Mesendoderm (in vitro differentiated cells): ENCODE data around the gene DPP9.
A peak's percentile ranks its signal among the peaks of the same experiment; 100 is the strongest.

Experiments
- DNase-seq: peaks from one replicate; pipeline ENCODE4 v3.0.0; 2013
- H2AK5ac ChIP-seq: 2 replicates; pipeline ENCODE4 v1.6.1; 2013; ENCODE audit warnings: low read length, inconsistent platforms
- H2BK120ac ChIP-seq: 2 replicates; pipeline ENCODE4 v1.6.1; 2013; ENCODE audit warnings: low read depth, mild to moderate bottlenecking, low read length, moderate library complexity, mixed read lengths
- H2BK15ac ChIP-seq: replicated peaks from 2 replicates; pipeline ENCODE4 v1.6.1; 2013; ENCODE audit warnings: low read depth, mild to moderate bottlenecking, moderate library complexity
- H2BK5ac ChIP-seq: 2 replicates; pipeline ENCODE4 v1.6.1; 2013; ENCODE audit warnings: low read length, inconsistent platforms
- H3K18ac ChIP-seq: 2 replicates; pipeline ENCODE4 v1.6.1; 2013; ENCODE audit warnings: mild to moderate bottlenecking, low read length, mixed read lengths
- H3K23ac ChIP-seq: one replicate; pipeline ENCODE4 v1.6.1; 2013; ENCODE audit warnings: low read length
- H3K27ac ChIP-seq: 2 replicates; pipeline ENCODE4 v1.5.1; 2013; ENCODE audit warnings: low read depth, mild to moderate bottlenecking, inconsistent platforms, low read length, moderate library complexity
- H3K27me3 ChIP-seq: 2 replicates; pipeline ENCODE4 v1.6.1; 2013; ENCODE audit warnings: low read length, control low read depth, mild to moderate bottlenecking, inconsistent platforms; ENCODE audit not compliant: insufficient read depth, poor library complexity
- H3K36me3 ChIP-seq: 2 replicates; pipeline ENCODE4 v1.6.1; 2013; ENCODE audit warnings: low read length, inconsistent platforms; ENCODE audit not compliant: control insufficient read depth, insufficient read depth
- H3K4ac ChIP-seq: one replicate; pipeline ENCODE4 v1.6.1; 2013; ENCODE audit warnings: low read depth, mild to moderate bottlenecking, low read length, moderate library complexity
- H3K4me1 ChIP-seq: 2 replicates; pipeline ENCODE4 v1.6.1; 2013; ENCODE audit warnings: low read depth, low read length, inconsistent platforms; ENCODE audit not compliant: control insufficient read depth
- H3K4me2 ChIP-seq: 2 replicates; pipeline ENCODE4 v1.6.1; 2013; ENCODE audit warnings: low read length
- H3K4me3 ChIP-seq: 2 replicates; pipeline ENCODE4 v1.5.1; 2013; ENCODE audit warnings: mild to moderate bottlenecking, low read length
- H3K56ac ChIP-seq: one replicate; pipeline ENCODE4 v1.6.1; 2013; ENCODE audit warnings: low read length
- H3K79me1 ChIP-seq: 2 replicates; pipeline ENCODE4 v1.6.1; 2013; ENCODE audit warnings: low read length, inconsistent platforms
- H3K79me2 ChIP-seq: 2 replicates; pipeline ENCODE4 v1.6.1; 2013; ENCODE audit warnings: mild to moderate bottlenecking, low read length; ENCODE audit not compliant: control insufficient read depth, insufficient read depth
- H3K9ac ChIP-seq: 2 replicates; pipeline ENCODE4 v1.6.1; 2013; ENCODE audit warnings: low read length, inconsistent platforms
- H4K5ac ChIP-seq: one replicate; pipeline ENCODE4 v1.6.1; 2013; ENCODE audit warnings: low read length
- H4K8ac ChIP-seq: one replicate; pipeline ENCODE4 v1.6.1; 2013; ENCODE audit warnings: low read depth, mild to moderate bottlenecking, control low read depth, low read length, moderate library complexity
- WGBS: extraction: QIAGEN DNeasy Blood & Tissue Kit; methylation state at CpG from one replicate; pipeline ENCODE4 v1.1.7; 2013; ENCODE audit warnings: low lambda C conversion rate, missing lambda C conversion rate; ENCODE audit not compliant: insufficient coverage; ENCODE audit errors: extremely low coverage; 5-methylcytosine and 5-hydroxymethylcytosine counted together

Gene DPP9

DNA sequence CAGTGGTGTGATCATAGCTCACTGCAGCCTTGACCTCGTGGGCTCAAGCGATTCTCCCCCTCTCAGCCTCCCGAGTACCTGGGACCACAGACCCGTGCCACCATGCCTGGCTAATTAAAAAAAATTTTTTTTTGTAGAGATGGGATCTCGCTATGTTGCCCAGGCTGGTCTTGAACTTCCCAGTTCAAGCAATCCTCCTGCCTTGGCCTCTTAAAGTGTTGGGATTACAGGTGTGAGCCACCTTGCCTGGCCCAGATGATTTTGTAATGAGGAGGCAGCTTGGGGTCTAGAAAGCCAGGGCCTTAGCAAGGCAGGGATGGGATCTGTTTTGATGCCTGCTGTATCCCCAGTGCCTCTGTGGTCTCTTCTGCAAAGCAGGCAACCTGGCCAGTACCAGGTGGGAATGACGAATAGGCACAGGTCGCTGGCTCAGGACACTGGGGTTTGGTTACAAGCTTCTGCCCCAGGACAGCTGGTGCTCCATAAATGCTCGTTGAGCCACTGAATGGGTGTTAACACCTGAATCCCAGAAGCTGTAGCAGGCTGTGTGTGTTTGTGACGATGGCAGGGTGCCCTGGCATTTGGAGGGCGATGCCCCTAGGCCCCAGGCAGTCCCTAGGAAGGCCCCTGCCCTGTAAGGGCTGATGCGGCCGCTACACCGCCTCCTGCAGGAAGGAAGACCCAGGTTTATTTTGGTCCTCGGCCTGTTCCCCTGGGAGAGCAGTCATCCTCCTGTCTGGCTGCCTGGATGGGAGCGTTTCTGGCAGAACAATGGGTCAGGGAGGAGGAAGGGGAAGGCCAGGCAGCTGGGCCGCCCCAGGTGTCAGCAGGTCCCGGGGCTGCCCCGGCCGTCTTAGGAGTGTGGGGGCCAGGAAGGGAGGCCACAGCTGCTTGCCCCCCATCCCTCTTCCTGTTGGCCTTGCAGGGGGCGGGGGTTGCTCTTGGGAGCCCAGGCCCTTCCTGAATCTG is 75.7 kb downstream of the DPP9 start:
- Histone ChIP-seq H3K4ac (no peak overlapping the region), H3K4me1 (no peaks in the 10 kb centered on the region), H3K36me3 (no peaks in the 10 kb centered on the region), H3K23ac (no peak overlapping the region), H3K79me1 (no peaks in the 10 kb centered on the region), H3K4me3 (no peak overlapping the region), H4K5ac (no peak overlapping the region), H3K18ac (no peak overlapping the region), H2AK5ac (no peak overlapping the region), H3K27me3 (no peaks in the 10 kb centered on the region), H3K27ac (no peak overlapping the region), H2BK120ac (no peak overlapping the region), H3K4me2 (no peak overlapping the region), H3K79me2 (no peaks in the 10 kb centered on the region), H4K8ac (no peak overlapping the region), H2BK5ac (no peak overlapping the region), H2BK15ac (no peak overlapping the region), H3K9ac (no peak overlapping the region), H3K56ac (no peak overlapping the region)
- DNase-seq = peak; percentile 52
- no CpG with 5 or more reads among the region's 20 CpGs for WGBS

DNA sequence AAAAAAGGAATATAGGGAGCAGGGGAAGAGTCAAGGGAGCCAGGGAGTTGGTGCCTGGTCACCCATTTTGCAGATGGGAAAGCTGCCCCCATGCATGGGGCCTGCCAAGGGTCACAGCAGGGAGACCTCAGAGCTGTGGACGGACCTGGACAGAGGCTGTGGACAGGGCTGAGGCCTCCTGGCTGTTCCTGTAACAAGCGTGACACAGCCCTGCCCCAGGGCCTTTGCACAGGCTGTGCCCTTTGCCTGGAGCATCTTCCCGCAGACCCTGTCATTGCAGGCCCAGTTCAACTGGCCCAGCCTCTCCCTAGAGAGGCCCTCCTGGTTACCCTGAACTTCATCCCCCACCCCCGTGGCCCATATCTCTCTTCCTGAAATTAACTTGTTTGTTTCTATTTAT is 77.9 kb downstream of the DPP9 start:
- Histone ChIP-seq H3K27me3 (no peaks in the 10 kb centered on the region), H3K79me1 (no peaks in the 10 kb centered on the region), H3K4ac (no peak overlapping the region), H3K23ac (no peak overlapping the region), H2BK15ac (no peak overlapping the region), H2BK5ac (no peak overlapping the region), H4K8ac (no peak overlapping the region), H3K4me3 (no peak overlapping the region), H2BK120ac (no peak overlapping the region), H3K4me2 (no peak overlapping the region), H2AK5ac (no peak overlapping the region), H3K79me2 (no peaks in the 10 kb centered on the region), H3K56ac (no peak overlapping the region), H3K36me3 (no peaks in the 10 kb centered on the region), H3K4me1 (no peaks in the 10 kb centered on the region), H3K27ac (no peak overlapping the region), H4K5ac (no peak overlapping the region), H3K9ac (no peak overlapping the region), H3K18ac (no peak overlapping the region)
- no peak for DNase-seq
- WGBS = no CpG with 5 or more reads among the region's 4 CpGs

DNA sequence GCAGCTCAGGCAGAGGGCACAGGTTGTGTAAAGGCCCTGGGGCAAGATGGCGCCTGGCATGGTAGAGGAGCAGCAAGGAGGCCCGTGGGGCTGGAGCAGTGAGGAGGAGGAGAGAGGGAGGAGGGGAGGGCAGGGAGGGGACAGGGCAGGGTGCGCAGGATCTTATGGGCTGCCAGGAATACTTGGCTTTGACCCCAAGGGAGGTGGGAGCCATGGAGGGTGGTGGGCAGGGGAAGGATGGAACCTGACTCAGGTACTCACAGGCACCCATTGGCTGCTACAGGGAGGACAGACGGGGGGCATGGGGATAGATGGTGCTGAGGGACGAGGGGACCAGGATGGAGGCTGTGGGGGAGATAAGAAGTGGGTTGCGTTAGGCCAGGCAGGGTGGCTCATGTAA is 81.0 kb downstream of the DPP9 start:
- WGBS = no CpG with 5 or more reads among the region's 6 CpGs
- Histone ChIP-seq H3K4me2 (no peak overlapping the region), H3K79me2 (no peaks in the 10 kb centered on the region), H3K4ac (no peak overlapping the region), H2AK5ac (no peak overlapping the region), H4K5ac (no peak overlapping the region), H2BK120ac (no peak overlapping the region), H3K56ac (no peak overlapping the region), H3K23ac (no peak overlapping the region), H3K18ac (no peak overlapping the region), H3K27ac (no peak overlapping the region), H3K36me3 (no peaks in the 10 kb centered on the region), H3K79me1 (no peaks in the 10 kb centered on the region), H2BK15ac (no peak overlapping the region), H3K27me3 (no peaks in the 10 kb centered on the region), H3K9ac (no peak overlapping the region), H3K4me3 (no peak overlapping the region), H3K4me1 (peaks cover 6% of the 10 kb centered on the region), H4K8ac (no peak overlapping the region), H2BK5ac (no peak overlapping the region)
- DNase-seq = no peak

DNA sequence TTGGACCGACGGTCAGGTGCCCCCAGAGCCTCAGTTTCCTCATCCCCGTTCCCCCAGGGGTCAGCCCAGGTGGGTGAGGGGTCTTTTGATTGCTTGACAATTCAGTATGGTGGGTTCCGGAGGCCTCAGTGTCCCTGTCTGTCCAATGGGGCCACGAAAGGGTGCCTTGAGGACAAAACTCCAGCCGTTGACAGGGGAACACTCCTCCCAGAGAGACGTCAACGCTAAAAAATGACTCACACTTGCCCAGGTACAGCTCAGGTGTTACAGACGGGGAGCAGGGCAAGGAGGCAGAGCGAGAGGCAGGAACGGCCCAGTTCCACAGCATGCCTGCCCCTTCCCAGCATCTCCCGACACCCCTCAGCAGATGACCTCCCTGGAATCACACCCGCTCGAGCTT is 82.5 kb downstream of the DPP9 start:
- Histone ChIP-seq H3K4me3 (no peak overlapping the region), H4K5ac (no peak overlapping the region), H3K79me1 (no peaks in the 10 kb centered on the region), H3K4me2 (no peak overlapping the region), H3K56ac (no peak overlapping the region), H4K8ac (no peak overlapping the region), H3K4ac (no peak overlapping the region), H3K36me3 (no peaks in the 10 kb centered on the region), H3K27me3 (no peaks in the 10 kb centered on the region), H3K79me2 (no peaks in the 10 kb centered on the region), H3K9ac (no peak overlapping the region), H2BK15ac (no peak overlapping the region), H2AK5ac (no peak overlapping the region), H3K23ac (no peak overlapping the region), H3K4me1 (peaks cover 6% of the 10 kb centered on the region), H2BK5ac (no peak overlapping the region), H3K18ac (no peak overlapping the region), H3K27ac (no peak overlapping the region), H2BK120ac (no peak overlapping the region)
- no peak for DNase-seq
- WGBS = no CpG with 5 or more reads among the region's 14 CpGs

DNA sequence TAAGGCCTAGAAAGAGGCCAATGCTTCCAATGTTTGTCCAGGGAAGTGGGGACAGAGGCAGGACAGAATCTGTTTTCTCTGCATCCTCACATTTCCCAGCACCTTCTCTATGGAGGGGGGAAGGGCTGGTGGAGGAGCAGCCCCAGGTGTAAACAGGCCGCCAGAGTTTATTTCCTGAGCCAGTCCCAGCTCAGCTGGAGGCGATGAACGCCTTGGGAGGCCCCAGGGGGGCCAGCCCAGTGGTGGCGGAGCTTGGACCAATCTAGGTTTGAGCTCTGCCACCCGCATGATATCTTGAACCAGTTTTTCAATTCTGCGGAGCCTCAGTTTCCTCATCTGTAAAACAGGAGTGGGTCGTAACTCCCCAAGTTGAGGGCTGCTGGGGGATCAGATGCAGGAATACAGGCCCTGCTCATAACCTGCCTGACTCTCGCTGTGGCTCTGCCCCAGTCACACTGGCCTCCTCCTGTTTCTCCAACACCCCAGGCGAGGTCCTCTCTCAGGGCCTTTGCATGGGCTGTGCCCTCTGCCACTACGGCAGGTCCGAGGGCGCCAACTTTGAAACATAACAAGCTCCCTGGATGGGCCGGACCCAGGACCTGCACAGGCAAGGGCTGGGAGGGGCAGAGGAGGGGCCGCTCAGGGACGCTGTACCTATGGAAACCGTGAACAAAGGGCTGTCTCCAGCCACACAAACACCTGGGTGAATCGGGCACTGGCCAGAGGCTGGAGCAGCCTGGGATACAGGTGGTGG is 83.2 kb downstream of the DPP9 start:
- Histone ChIP-seq H3K4me1 (peaks cover 6% of the 10 kb centered on the region), H4K5ac (no peak overlapping the region), H3K4me2 (peak overlapping the region; percentile 95), H3K9ac (peak overlapping the region; percentile 87), H4K8ac (no peak overlapping the region), H3K27me3 (no peaks in the 10 kb centered on the region), H2BK120ac (no peak overlapping the region), H3K27ac (no peak overlapping the region), H3K56ac (peak overlapping the region; percentile 97), H3K79me1 (no peaks in the 10 kb centered on the region), H3K23ac (no peak overlapping the region), H2BK15ac (no peak overlapping the region), H3K18ac (no peak overlapping the region), H3K36me3 (no peaks in the 10 kb centered on the region), H2AK5ac (no peak overlapping the region), H3K79me2 (no peaks in the 10 kb centered on the region), H3K4me3 (no peak overlapping the region), H3K4ac (no peak overlapping the region), H2BK5ac (no peak overlapping the region)
- WGBS = no CpG with 5 or more reads among the region's 17 CpGs
- DNase-seq = no peak
